ENCODE results near the gene ORC2.
A peak's percentile ranks its signal among the peaks of the same experiment; 100 is the strongest.

ORC2 gene

GRCh38 chr2:200864176-200865034 lies 99.1 kb downstream of the ORC2 start, which contains the start of gene CLK1:
Gene CLK1, minus strand, starts transcription at chr2:200864658. Its CDS starts 2,796 bp downstream, at chr2:200861862.
- H3K79me2 ChIP-seq (ENCODE audit: low read length), result peaks cover 51% of the 10 kb centered on the region
- peak within 1 kb of the TSS; percentile 87 for H3K27ac ChIP-seq (ENCODE audit: low read length)
- H3K4me1 ChIP-seq (ENCODE audit: low read length), result peaks cover 18% of the 10 kb centered on the region
- H2AFZ ChIP-seq (ENCODE audit: low read depth, low read length), result peak within 1 kb of the TSS; percentile 40; the same call in 1 of the 2 replicates
- TF ChIP-seq, protein P1, sequence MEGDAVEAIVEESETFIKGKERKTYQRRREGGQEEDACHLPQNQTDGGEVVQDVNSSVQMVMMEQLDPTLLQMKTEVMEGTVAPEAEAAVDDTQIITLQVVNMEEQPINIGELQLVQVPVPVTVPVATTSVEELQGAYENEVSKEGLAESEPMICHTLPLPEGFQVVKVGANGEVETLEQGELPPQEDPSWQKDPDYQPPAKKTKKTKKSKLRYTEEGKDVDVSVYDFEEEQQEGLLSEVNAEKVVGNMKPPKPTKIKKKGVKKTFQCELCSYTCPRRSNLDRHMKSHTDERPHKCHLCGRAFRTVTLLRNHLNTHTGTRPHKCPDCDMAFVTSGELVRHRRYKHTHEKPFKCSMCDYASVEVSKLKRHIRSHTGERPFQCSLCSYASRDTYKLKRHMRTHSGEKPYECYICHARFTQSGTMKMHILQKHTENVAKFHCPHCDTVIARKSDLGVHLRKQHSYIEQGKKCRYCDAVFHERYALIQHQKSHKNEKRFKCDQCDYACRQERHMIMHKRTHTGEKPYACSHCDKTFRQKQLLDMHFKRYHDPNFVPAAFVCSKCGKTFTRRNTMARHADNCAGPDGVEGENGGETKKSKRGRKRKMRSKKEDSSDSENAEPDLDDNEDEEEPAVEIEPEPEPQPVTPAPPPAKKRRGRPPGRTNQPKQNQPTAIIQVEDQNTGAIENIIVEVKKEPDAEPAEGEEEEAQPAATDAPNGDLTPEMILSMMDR (IDR thresholded peaks at IDR 0.05; ENCODE audit: low read depth, low read length), result no peak
- TF ChIP-seq EZH2phosphoT487 (IDR thresholded peaks at IDR 0.05; ENCODE audit: low read depth), result no peak
- H3K9me3 ChIP-seq (ENCODE audit: insufficient read depth, low read length), result no peaks in the 10 kb centered on the region
- peak within 1 kb of the TSS; percentile 95 for H3K9ac ChIP-seq (ENCODE audit: low read length)
- H3K27me3 ChIP-seq (ENCODE audit: low read depth, low read length), result no peaks in the 10 kb centered on the region
- H3K36me3 ChIP-seq (replicated peaks; ENCODE audit: low read depth, low read length), result peaks cover 37% of the 10 kb centered on the region
- H3K4me2 ChIP-seq (ENCODE audit: low read length), result peak within 1 kb of the TSS; percentile 70
- H4K20me1 ChIP-seq (ENCODE audit: insufficient read depth, low read length), result peaks cover 38% of the 10 kb centered on the region
- peak within 1 kb of the TSS; percentile 85 for H3K4me3 ChIP-seq (ENCODE audit: low read length)

DNA sequence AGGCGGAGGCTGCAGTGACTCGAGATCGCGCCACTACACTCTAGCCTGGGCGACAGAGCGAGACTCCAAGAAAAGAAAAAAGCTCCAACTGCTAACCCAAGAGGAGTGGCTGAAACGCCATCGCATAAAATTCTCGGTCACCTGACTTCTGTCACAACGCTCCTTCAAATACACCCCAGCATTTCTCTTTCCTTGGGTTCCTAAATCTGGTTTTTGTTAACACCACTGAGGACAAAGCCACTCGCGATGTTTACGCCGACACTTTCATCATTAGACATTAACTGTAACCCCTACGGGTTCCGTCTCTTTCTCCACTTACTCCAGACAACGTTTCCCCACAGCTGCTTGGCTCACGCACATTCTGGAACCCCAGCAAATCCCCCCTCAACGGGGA lies 99.7 kb downstream of the ORC2 start:
- H2AFZ ChIP-seq (ENCODE audit: low read depth, low read length), result no peak overlapping the region
- H3K4me1 ChIP-seq (ENCODE audit: low read length), result peaks cover 18% of the 10 kb centered on the region
- TF ChIP-seq, protein P1 (IDR thresholded peaks at IDR 0.05; ENCODE audit: low read depth, low read length), result no peak
- TF ChIP-seq EZH2phosphoT487 (IDR thresholded peaks at IDR 0.05; ENCODE audit: low read depth), result no peak
- H3K79me2 ChIP-seq (ENCODE audit: low read length), result peaks cover 57% of the 10 kb centered on the region
- H3K27me3 ChIP-seq (ENCODE audit: low read depth, low read length), result no peaks in the 10 kb centered on the region
- peak overlapping the region; percentile 95 for H3K9ac ChIP-seq (ENCODE audit: low read length)
- peak overlapping the region; percentile 85 for H3K4me3 ChIP-seq (ENCODE audit: low read length)
- H3K9me3 ChIP-seq (ENCODE audit: insufficient read depth, low read length), result no peaks in the 10 kb centered on the region
- peak overlapping the region; percentile 87 for H3K27ac ChIP-seq (ENCODE audit: low read length)
- H3K4me2 ChIP-seq (ENCODE audit: low read length), result peak overlapping the region; percentile 70
- H3K36me3 ChIP-seq (replicated peaks; ENCODE audit: low read depth, low read length), result peaks cover 43% of the 10 kb centered on the region
- H4K20me1 ChIP-seq (ENCODE audit: insufficient read depth, low read length), result peaks cover 41% of the 10 kb centered on the region

DNA sequence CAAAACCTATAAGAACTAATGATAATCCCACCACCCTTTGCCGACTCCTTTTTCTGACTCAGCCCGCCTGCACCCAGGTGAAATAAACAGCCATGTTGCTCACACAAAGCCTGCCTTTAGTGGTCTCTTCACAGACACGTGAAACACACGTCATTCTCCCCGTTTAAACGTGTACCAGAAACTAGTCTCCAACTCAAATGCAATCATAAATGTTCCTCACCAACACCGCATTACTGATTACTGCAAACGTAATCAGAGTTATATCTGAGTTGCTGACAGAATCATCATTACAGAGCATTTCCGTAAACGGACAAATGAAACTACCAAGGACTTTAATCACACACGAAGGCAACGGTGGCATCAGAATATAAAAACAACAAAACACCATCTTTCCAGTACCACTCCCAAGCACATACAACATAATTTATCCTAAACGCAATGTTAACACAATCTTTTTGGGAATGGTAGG lies 100.9 kb downstream of the ORC2 start:
- Histone ChIP-seq H3K79me2 (ENCODE audit: low read length) (peaks cover 69% of the 10 kb centered on the region), H3K4me1 (ENCODE audit: low read length) (peaks cover 18% of the 10 kb centered on the region), H4K20me1 (ENCODE audit: insufficient read depth, low read length) (peaks cover 42% of the 10 kb centered on the region), H3K27ac (ENCODE audit: low read length) (peak overlapping the region; percentile 87), H3K36me3 (replicated peaks; ENCODE audit: low read depth, low read length) (peaks cover 55% of the 10 kb centered on the region), H3K9me3 (ENCODE audit: insufficient read depth, low read length) (no peaks in the 10 kb centered on the region), H3K27me3 (ENCODE audit: low read depth, low read length) (no peaks in the 10 kb centered on the region), H3K4me3 (ENCODE audit: low read length) (peak overlapping the region; percentile 85), H3K9ac (ENCODE audit: low read length) (peak overlapping the region; percentile 95), H3K4me2 (ENCODE audit: low read length) (peak overlapping the region; percentile 70), H2AFZ (ENCODE audit: low read depth, low read length) (no peak overlapping the region)
- TF ChIP-seq, protein P1 (IDR thresholded peaks at IDR 0.05; ENCODE audit: low read depth, low read length), result no peak
- TF ChIP-seq EZH2phosphoT487 (IDR thresholded peaks at IDR 0.05; ENCODE audit: low read depth), result no peak

- peak overlapping the region; percentile 32; the same call in 1 of the 2 replicates for H3K9ac ChIP-seq (ENCODE audit: low read length)
- H3K36me3 ChIP-seq (replicated peaks; ENCODE audit: low read depth, low read length), result peaks cover 64% of the 10 kb centered on the region
- peak overlapping the region; percentile 70 for H3K4me2 ChIP-seq (ENCODE audit: low read length)
- no peak for TF ChIP-seq EZH2phosphoT487 (IDR thresholded peaks at IDR 0.05; ENCODE audit: low read depth)
- TF ChIP-seq, protein P1 (IDR thresholded peaks at IDR 0.05; ENCODE audit: low read depth, low read length), result no peak
- peak overlapping the region; percentile 85 for H3K4me3 ChIP-seq (ENCODE audit: low read length)
- H3K27ac ChIP-seq (ENCODE audit: low read length), result no peak overlapping the region
- H3K9me3 ChIP-seq (ENCODE audit: insufficient read depth, low read length), result no peaks in the 10 kb centered on the region
- H4K20me1 ChIP-seq (ENCODE audit: insufficient read depth, low read length), result peaks cover 47% of the 10 kb centered on the region
- peaks cover 18% of the 10 kb centered on the region for H3K4me1 ChIP-seq (ENCODE audit: low read length)
- no peaks in the 10 kb centered on the region for H3K27me3 ChIP-seq (ENCODE audit: low read depth, low read length)
- no peak overlapping the region for H2AFZ ChIP-seq (ENCODE audit: low read depth, low read length)
- H3K79me2 ChIP-seq (ENCODE audit: low read length), result peaks cover 78% of the 10 kb centered on the region
Observed at GRCh38 chr2:200861617-200862155, 101.8 kb downstream of the ORC2 start.
